Central memory CD8-positive, alpha-beta T cell (primary cell): ENCODE results near the gene HSPH1.

ENCODE experiments used
- ATAC-seq: fragments of 150-1000 bp; cut with Tn5 transposase; replicated peaks from 2 replicates; pipeline ENCODE4 v1.10.0; 2022; ENCODE audit warnings: mild to moderate bottlenecking, moderate FRiP score, moderate number of reproducible peaks; ENCODE audit not compliant: poor library complexity, severe bottlenecking; ENCODE audit errors: extremely low read depth
- DNase-seq, 2 donors: peaks; one replicate each; pipeline ENCODE4 v3.0.0; 2021; ENCODE audit warnings: low spot score in 2 of 2
- H3K27ac Mint-ChIP-seq: one replicate; pipeline ENCODE4 v1.8.0; 2022; ENCODE audit warnings: low read depth, mild to moderate bottlenecking, moderate library complexity, mixed read lengths
- H3K27me3 Mint-ChIP-seq: one replicate; pipeline ENCODE4 v1.8.0; 2022; ENCODE audit warnings: mixed read lengths
- H3K36me3 Mint-ChIP-seq: one replicate; pipeline ENCODE4 v1.8.0; 2022; ENCODE audit warnings: mild to moderate bottlenecking, moderate library complexity, mixed read lengths; ENCODE audit not compliant: insufficient read depth
- H3K4me1 Mint-ChIP-seq: one replicate; pipeline ENCODE4 v1.8.0; 2022; ENCODE audit warnings: mixed read lengths
- H3K4me3 Mint-ChIP-seq: one replicate; pipeline ENCODE4 v1.8.0; 2022; ENCODE audit warnings: mild to moderate bottlenecking, moderate library complexity, mixed read lengths
- H3K9me3 Mint-ChIP-seq: one replicate; pipeline ENCODE4 v1.8.0; 2022; ENCODE audit warnings: mixed read lengths

HSPH1 gene

DNA sequence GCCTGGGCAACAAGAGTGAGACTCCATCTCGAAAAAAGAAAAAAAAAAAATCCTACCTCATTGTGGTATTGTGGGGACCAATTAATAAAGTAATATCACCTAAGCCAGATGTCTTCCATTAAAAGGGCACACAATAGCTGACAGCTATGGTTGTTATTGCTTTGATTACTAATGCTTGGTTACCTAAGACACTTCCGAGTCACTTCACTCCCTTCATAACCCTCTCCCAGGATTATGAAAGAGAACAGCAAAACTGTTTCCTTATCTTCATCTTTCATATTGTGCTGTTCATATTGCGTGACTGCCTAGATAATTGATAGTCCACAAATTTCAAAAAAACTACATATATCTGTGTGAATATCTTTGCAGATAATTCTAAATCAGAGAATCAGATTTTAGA, 10.3 kb upstream of the HSPH1 start:
- H3K9me3 Mint-ChIP-seq: no peaks in the 10 kb centered on the region
- peaks cover 27% of the 10 kb centered on the region for H3K27me3 Mint-ChIP-seq
- no peak overlapping the region for H3K27ac Mint-ChIP-seq
- no peak for DNase-seq
- no peak overlapping the region for H3K4me3 Mint-ChIP-seq
- H3K36me3 Mint-ChIP-seq: no peaks in the 10 kb centered on the region
- ATAC-seq: no peak
- H3K4me1 Mint-ChIP-seq: no peaks in the 10 kb centered on the region

DNA sequence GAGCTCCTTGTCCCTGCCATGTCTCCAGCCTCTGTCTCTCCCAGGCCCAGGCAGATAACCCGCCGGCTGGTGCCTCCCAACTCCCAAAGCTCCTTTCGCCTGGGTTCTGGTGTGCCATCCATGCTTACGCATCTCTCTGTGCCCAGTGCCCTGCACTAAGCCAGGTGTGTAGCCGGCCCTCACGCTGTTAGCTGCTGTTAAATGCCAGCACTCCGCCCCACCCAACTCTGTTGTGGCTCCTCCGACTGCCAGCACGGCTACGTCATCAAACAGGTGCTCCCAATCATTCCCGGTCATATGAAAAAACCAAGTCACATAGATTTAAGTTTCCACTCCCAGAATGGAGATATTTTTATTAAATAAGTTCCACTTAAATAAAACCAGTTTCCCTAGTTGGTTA, 7.0 kb upstream of the HSPH1 start:
- H3K27ac Mint-ChIP-seq: peak overlapping the region; percentile 73
- no peaks in the 10 kb centered on the region for H3K4me1 Mint-ChIP-seq
- H3K27me3 Mint-ChIP-seq: peaks cover 21% of the 10 kb centered on the region
- H3K36me3 Mint-ChIP-seq: no peaks in the 10 kb centered on the region
- H3K9me3 Mint-ChIP-seq: no peaks in the 10 kb centered on the region
- ATAC-seq (no peak), DNase-seq (no peak)
- no peak overlapping the region for H3K4me3 Mint-ChIP-seq

DNA sequence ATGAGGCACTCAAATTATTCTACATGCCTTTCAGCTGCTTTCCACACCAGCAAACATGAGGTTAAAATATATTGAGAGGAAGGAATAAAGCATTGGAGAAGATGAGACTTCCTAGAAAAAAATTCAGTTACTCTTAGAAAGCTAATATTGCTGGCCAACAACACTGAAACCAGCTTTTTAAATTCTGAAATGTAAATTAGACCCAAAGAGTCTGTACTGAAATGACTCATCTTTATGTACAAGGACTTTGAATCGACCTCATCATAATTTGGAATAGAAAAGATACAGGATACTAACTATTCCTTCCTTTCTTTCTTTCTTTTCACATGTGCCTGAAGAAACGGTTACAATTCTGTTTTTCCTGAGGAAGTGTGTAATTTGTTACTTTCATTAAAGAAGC, 6.5 kb upstream of the HSPH1 start:
- Mint-ChIP-seq H3K9me3 (no peaks in the 10 kb centered on the region), H3K36me3 (no peaks in the 10 kb centered on the region), H3K4me1 (no peaks in the 10 kb centered on the region), H3K4me3 (no peak overlapping the region), H3K27me3 (peaks cover 15% of the 10 kb centered on the region), H3K27ac (peak overlapping the region; percentile 73)
- ATAC-seq (no peak), DNase-seq (no peak)

DNA sequence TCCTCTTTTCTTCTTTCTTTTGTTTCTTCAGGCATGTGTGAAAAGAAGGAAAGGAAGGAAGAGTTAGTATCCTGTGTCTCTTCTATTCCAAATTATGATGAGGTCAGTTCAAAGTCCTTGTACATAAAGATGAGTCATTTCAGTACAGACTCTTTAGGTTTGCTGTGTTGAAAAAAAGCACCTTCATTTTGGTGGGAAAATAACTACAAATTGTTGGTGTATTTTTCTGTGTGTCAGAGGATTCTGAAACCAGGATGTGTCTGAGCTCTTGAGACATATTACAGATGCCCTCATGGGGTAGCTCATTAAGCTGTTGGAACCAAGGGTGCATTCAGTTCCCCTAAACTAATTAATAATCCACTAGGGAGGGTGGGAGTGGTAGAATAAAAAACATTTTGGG, 5.8 kb upstream of the HSPH1 start:
- Mint-ChIP-seq H3K9me3 (no peaks in the 10 kb centered on the region), H3K27me3 (peaks cover 9% of the 10 kb centered on the region), H3K27ac (no peak overlapping the region), H3K4me3 (no peak overlapping the region), H3K36me3 (peaks cover 4% of the 10 kb centered on the region), H3K4me1 (peaks cover 6% of the 10 kb centered on the region)
- no peak for ATAC-seq
- no peak for DNase-seq

DNA sequence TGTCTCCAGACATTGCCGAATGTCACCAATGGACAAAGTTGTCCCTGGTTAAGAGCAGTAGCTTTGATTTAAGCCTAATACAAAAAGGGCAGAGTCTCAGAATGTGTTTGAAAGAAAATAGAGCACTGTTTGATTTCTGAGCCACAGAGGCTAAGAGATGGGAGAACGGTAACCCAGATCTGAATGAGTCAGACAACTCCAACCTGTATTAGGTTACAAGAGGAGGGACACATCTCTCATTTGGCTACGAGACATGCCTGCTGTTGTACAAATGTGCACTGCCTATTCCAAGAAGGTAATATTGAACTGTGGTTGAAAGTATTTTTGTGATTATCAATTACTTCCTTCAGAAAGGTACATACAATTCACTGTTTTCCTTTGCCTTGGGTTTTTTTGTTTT, 4.9 kb upstream of the HSPH1 start:
- Mint-ChIP-seq H3K4me3 (no peak overlapping the region), H3K4me1 (peaks cover 13% of the 10 kb centered on the region), H3K27me3 (no peaks in the 10 kb centered on the region), H3K9me3 (no peaks in the 10 kb centered on the region), H3K27ac (no peak overlapping the region), H3K36me3 (peaks cover 13% of the 10 kb centered on the region)
- DNase-seq (no peak), ATAC-seq (no peak)

DNA sequence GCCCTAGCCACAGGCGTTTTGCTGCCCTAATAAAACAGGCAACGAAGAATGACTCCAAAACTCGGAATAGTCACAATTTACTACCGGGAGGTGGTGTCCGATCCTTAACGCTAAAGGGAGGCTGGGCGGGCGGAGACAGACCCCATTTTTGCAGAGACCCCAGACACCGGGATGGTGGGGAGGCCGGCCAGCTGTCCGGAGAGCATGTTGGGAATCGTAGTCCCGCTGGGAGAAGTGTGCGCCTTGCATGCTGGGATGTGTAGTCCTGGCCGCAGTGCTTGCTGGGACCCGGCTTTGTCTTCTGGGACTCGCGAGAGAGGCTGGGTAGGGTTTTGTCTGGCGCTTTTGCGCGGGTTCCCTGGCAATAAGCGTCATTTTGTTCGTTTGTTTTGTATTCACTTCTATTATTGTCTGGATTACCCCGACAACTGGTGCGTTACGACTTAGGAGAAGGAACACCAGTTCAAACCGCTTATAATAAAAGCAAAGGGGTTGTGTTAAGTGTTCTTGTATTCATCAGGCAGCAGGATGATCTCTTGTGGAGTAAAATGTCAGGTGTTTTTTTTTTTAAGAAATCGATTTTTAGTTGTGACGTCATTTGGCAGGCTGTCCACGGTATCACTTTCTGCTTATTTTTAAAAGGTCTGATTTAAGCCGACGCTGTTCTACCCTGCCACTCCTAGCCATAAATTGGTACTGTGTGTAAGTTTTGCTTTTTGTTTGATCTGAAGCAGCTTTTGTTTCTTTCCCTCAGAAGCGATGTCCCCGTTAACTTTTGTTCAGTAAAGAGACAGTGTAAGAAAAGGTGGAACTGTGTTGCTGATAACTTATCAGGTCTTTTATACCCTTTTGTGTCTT, 676 bp upstream of the HSPH1 start:
- Mint-ChIP-seq H3K4me1 (peaks cover 45% of the 10 kb centered on the region), H3K4me3 (peak overlapping the region; percentile 96), H3K27me3 (no peaks in the 10 kb centered on the region), H3K36me3 (peaks cover 39% of the 10 kb centered on the region), H3K27ac (peak overlapping the region; percentile 99), H3K9me3 (no peaks in the 10 kb centered on the region)
- peak; percentile 95 to 97 for DNase-seq
- ATAC-seq: peak; percentile 83

DNA sequence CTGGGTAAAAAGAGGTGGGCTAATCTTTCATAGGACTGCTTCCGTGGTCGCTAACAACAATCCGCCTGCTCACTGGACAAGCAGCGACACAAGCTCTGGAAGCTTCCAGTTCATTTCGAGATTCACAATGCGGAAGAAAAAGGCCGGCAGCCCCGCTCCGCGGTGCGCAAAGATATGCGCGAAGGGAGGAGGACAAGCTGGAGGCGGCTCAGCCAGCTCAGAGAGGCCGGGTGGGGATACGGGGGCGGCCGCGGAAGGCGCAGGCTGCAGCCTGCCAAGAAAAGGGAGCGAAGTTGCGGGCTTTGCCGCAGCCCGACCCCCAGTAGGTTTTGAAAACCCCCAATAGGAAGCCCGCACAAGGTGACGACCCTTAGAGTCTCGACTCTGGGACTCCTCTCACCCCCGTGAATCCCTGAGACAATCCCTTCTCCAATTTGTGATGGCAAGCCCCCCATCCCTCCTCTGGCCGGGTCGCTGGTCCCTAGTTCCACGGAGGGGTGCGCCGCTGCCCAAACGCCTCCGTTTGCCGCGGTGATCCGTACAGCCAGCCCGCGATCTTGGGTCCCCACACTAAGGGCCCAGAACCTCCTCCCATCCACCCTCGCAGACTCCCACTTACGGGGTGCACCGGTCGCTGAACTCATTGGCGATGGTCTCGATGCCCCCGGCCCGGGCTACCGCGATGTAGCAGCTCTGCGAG, 697 bp downstream of the HSPH1 start:
- no peak for ATAC-seq
- peaks cover 46% of the 10 kb centered on the region for H3K36me3 Mint-ChIP-seq

DNA sequence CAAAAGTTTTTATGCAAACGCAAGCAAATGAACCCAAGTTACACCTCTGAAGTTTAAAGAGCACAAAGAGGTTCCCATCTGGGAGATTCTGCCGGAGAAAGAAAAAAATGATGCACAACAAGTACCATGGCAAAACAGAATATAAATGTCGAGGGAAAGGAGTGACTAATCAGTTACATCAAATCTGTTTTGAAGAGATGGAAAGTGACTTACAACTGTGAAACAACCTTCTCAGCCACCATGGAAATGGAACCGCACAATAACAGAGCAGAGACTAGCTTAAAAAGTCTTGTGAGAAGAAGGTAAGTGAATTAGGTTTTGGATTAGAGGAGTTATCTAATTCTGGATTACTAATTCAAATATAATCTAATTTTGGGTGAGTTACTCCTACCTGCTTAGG, 2.4 kb downstream of the HSPH1 start:
- Mint-ChIP-seq H3K27ac (peak overlapping the region; percentile 11), H3K4me1 (peaks cover 45% of the 10 kb centered on the region), H3K27me3 (no peaks in the 10 kb centered on the region)

More for the DNA sequence above, 697 bp downstream of the HSPH1 start:
- peak; percentile 37 to 42 for DNase-seq
- peak overlapping the region; percentile 96 for H3K4me3 Mint-ChIP-seq
- no peaks in the 10 kb centered on the region for H3K9me3 Mint-ChIP-seq
- peaks cover 45% of the 10 kb centered on the region for H3K4me1 Mint-ChIP-seq
- no peaks in the 10 kb centered on the region for H3K27me3 Mint-ChIP-seq
- peak overlapping the region; percentile 99 for H3K27ac Mint-ChIP-seq

DNA sequence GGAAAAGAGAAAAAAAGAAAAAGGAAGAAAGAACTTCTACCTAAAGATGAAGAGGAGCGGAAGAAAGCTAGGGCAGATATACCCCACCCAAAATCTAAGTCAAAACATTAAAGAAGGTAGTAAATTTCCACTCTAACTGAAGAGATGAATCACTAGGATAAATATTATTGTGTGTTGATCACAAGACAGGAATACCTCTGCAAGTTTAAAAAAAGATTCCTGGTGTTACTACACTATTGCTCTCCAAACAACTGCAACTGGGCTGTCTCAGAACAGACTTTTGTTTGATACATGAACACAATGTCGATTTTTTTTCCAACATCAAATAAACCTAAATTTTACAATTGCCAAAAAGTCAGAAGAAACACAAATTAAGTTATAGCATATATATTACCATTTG, 6.8 kb downstream of the HSPH1 start:
- ATAC-seq: no peak
- no peaks in the 10 kb centered on the region for H3K9me3 Mint-ChIP-seq
- H3K36me3 Mint-ChIP-seq: peaks cover 63% of the 10 kb centered on the region
- no peak overlapping the region for H3K4me3 Mint-ChIP-seq
- no peak for DNase-seq
- no peak overlapping the region for H3K27ac Mint-ChIP-seq
- H3K27me3 Mint-ChIP-seq: no peaks in the 10 kb centered on the region
- H3K4me1 Mint-ChIP-seq: peaks cover 22% of the 10 kb centered on the region

More for the DNA sequence above, 2.4 kb downstream of the HSPH1 start:
- DNase-seq (no peak), ATAC-seq (no peak)
- no peaks in the 10 kb centered on the region for H3K9me3 Mint-ChIP-seq
- H3K36me3 Mint-ChIP-seq: peaks cover 59% of the 10 kb centered on the region
- H3K4me3 Mint-ChIP-seq: peak overlapping the region; percentile 96

DNA sequence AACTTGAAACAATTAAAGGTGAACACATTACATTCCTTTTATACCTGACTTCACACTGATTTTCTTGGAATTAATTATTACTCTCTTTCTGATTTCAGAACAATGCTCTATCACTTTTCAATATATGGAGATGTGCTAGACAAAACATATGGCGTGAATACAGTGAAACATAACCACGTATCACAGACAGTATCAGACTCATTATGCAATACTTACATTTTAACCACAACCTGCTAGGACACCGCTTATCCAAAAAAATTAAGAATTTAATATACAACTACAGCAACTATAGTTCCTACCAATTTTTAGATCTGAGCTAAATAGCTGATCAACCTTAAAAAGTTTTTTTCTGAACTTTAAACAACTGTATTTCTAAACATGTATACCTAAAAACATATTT, 9.9 kb downstream of the HSPH1 start:
- Mint-ChIP-seq H3K27me3 (no peaks in the 10 kb centered on the region), H3K36me3 (peaks cover 74% of the 10 kb centered on the region), H3K4me1 (peaks cover 10% of the 10 kb centered on the region), H3K27ac (no peak overlapping the region), H3K9me3 (no peaks in the 10 kb centered on the region), H3K4me3 (no peak overlapping the region)
- no peak for ATAC-seq
- no peak for DNase-seq

DNA sequence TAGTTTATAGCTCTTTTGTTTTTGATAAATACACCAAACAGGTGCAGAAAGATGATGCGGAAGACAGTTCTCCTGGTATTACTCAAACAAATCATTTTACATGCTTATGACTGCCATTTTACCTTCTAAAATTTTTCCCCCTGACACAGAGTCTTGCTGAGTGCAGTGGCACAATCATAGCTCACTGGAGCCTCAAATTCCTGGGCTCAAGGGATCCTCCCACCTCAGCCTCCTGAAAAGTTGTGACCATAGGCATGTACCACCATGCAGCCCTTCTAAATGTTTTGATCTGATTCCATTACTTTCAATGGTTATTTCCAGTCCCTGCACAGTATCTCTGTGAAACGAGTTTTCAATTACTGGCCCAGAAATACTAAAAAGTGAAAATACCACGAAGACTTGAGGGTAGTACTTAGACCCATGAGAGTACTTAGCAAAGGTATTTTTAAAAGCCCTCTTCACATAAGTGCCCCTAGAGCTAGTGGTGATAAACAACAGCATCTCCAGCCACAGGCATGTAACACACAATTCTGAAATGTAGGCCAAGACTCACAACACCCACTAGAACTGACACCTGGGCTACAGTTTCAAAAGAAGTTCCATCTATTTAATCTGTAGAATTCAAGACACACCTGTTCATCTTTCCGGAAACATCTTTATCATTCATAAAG, 11.3 kb downstream of the HSPH1 start:
- peaks cover 11% of the 10 kb centered on the region for H3K4me1 Mint-ChIP-seq
- ATAC-seq: no peak
- peak overlapping the region; percentile 27 for H3K27ac Mint-ChIP-seq
- H3K9me3 Mint-ChIP-seq: no peaks in the 10 kb centered on the region
- peaks cover 78% of the 10 kb centered on the region for H3K36me3 Mint-ChIP-seq
- no peak for DNase-seq
- H3K4me3 Mint-ChIP-seq: no peak overlapping the region
- H3K27me3 Mint-ChIP-seq: no peaks in the 10 kb centered on the region

DNA sequence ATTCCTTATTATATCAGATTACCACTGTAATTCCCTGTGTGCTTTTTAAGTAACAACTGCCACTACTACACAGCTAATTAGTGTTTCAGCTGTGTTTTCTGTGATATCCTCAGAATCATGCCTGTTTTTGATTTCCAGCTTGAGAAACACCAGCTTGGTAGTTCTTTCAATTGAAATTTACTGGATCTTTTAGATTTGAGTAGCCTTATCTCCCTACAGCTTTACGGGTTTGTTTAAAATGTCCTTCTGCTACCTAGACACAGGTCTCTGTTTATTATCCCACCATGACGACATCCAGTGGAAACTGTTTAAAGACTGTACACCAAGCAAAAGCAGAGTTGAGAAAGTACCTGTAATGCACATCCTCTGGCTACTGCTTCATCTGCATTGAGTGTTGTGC, 12.1 kb downstream of the HSPH1 start:
- H3K27ac Mint-ChIP-seq: peak overlapping the region; percentile 27
- DNase-seq (no peak), ATAC-seq (no peak)
- H3K4me1 Mint-ChIP-seq: peaks cover 19% of the 10 kb centered on the region
- H3K4me3 Mint-ChIP-seq: no peak overlapping the region
- H3K36me3 Mint-ChIP-seq: peaks cover 81% of the 10 kb centered on the region
- H3K9me3 Mint-ChIP-seq: no peaks in the 10 kb centered on the region
- H3K27me3 Mint-ChIP-seq: no peaks in the 10 kb centered on the region
